ENCODE measurements around the gene FOXO3.
"Not testable (repeated sequence)": the region's sequence is repeated elsewhere in the genome, so short reads cannot be mapped to it uniquely, and the experiment has no call there.

The FOXO3 gene

GRCh38 chr6:108630050-108630714 is 69.5 kb downstream of the FOXO3 start:
- no peak for DNase-seq (ENCODE audit: low read depth)

GRCh38 chr6:108632441-108632840 is 71.7 kb downstream of the FOXO3 start:
- DNase-seq (ENCODE audit: low read depth), result no peak

- DNase-seq (ENCODE audit: low read depth), result no peak
Measured at GRCh38 chr6:108633436-108633835, 72.7 kb downstream of the FOXO3 start.

- DNase-seq (ENCODE audit: low read depth), result no peak
Measured at GRCh38 chr6:108635505-108636226, 74.9 kb downstream of the FOXO3 start.

GRCh38 chr6:108637963-108638362 is 77.2 kb downstream of the FOXO3 start:
- no peak for DNase-seq (ENCODE audit: low read depth)

GRCh38 chr6:108638993-108639392 is 78.3 kb downstream of the FOXO3 start:
- no peak for DNase-seq (ENCODE audit: low read depth)

- no peak for DNase-seq (ENCODE audit: low read depth)
Measured at GRCh38 chr6:108640104-108640503, 79.4 kb downstream of the FOXO3 start.

GRCh38 chr6:108643184-108643583 is 82.5 kb downstream of the FOXO3 start:
- DNase-seq (ENCODE audit: low read depth), result no peak

- no peak for DNase-seq (ENCODE audit: low read depth)
Measured at GRCh38 chr6:108644252-108644651, 83.5 kb downstream of the FOXO3 start.

- DNase-seq (ENCODE audit: low read depth), result no peak
Measured at GRCh38 chr6:108648191-108648590, 87.5 kb downstream of the FOXO3 start.

GRCh38 chr6:108650325-108650724 is 89.6 kb downstream of the FOXO3 start:
- DNase-seq (ENCODE audit: low read depth), result no peak

GRCh38 chr6:108650781-108651180 is 90.1 kb downstream of the FOXO3 start:
- DNase-seq (ENCODE audit: low read depth), result no peak

- no peak for DNase-seq (ENCODE audit: low read depth)
Measured at GRCh38 chr6:108651340-108652227, 90.9 kb downstream of the FOXO3 start.

GRCh38 chr6:108652375-108652774 is 91.7 kb downstream of the FOXO3 start:
- DNase-seq (ENCODE audit: low read depth), result no peak

GRCh38 chr6:108653949-108654348 is 93.2 kb downstream of the FOXO3 start:
- DNase-seq (ENCODE audit: low read depth), result no peak

GRCh38 chr6:108654465-108655106 is 93.9 kb downstream of the FOXO3 start:
- no peak for DNase-seq (ENCODE audit: low read depth)

GRCh38 chr6:108655806-108656651 is 95.3 kb downstream of the FOXO3 start:
- DNase-seq (ENCODE audit: low read depth), result no peak

- DNase-seq (ENCODE audit: low read depth), result no peak
Measured at GRCh38 chr6:108656836-108657235, 96.1 kb downstream of the FOXO3 start.

GRCh38 chr6:108658174-108658573 is 97.5 kb downstream of the FOXO3 start:
- no peak for DNase-seq (ENCODE audit: low read depth)

- DNase-seq (ENCODE audit: low read depth), result not testable (repeated sequence)
Measured at GRCh38 chr6:108658785-108659184, 98.1 kb downstream of the FOXO3 start.

- DNase-seq (ENCODE audit: low read depth), result no peak
Measured at GRCh38 chr6:108660251-108660650, 99.5 kb downstream of the FOXO3 start.

Measured in activated T-cell treated with anti-CD3 and anti-CD28 coated beads for 1 hour (primary cell).